Measurements from ENCODE around the gene PHLDB3. TPM values are rescaled to one million over a fixed set of nuclear protein-coding genes. Genes with fewer than 3 reads are reported as not detected.

The PHLDB3 gene
- total RNA-seq, 4 donors from 2014 or later, result 2.0 to 8.7 (median 3.9) TPM

- ATAC-seq (ENCODE audit: low FRiP score) (peak; percentile 98), DNase-seq (ENCODE audit: low spot score) (peak; percentile 93)
- TF ChIP-seq CTCF (IDR thresholded peaks at IDR 0.05), result no peak
These were observed 783 bp downstream of the PHLDB3 start for GRCh38 chr19:43503501-43504425.

- ATAC-seq (ENCODE audit: low FRiP score), result no peak
- no peak for TF ChIP-seq CTCF (IDR thresholded peaks at IDR 0.05)
- DNase-seq (ENCODE audit: low spot score), result no peak
These were observed 2.0 kb downstream of the PHLDB3 start for GRCh38 chr19:43502419-43502976.

GRCh38 chr19:43501661-43502418 is 2.7 kb downstream of the PHLDB3 start:
- ATAC-seq (ENCODE audit: low FRiP score) (no peak), DNase-seq (ENCODE audit: low spot score) (no peak)
- no peak for TF ChIP-seq CTCF (IDR thresholded peaks at IDR 0.05)

GRCh38 chr19:43499042-43499441 is 5.5 kb downstream of the PHLDB3 start:
- ATAC-seq (ENCODE audit: low FRiP score) (no peak), DNase-seq (ENCODE audit: low spot score) (no peak)
- TF ChIP-seq CTCF (IDR thresholded peaks at IDR 0.05), result no peak

- TF ChIP-seq CTCF (IDR thresholded peaks at IDR 0.05), result no peak
- no peak for DNase-seq (ENCODE audit: low spot score)
These were observed 6.2 kb downstream of the PHLDB3 start for GRCh38 chr19:43498233-43498842.

GRCh38 chr19:43496960-43497359 is 7.6 kb downstream of the PHLDB3 start:
- TF ChIP-seq CTCF (IDR thresholded peaks at IDR 0.05), result no peak
- ATAC-seq (ENCODE audit: low FRiP score), result no peak
- no peak for DNase-seq (ENCODE audit: low spot score)

More at GRCh38 chr19:43498233-43498842, 6.2 kb downstream of the PHLDB3 start:
- ATAC-seq (ENCODE audit: low FRiP score), result no peak
